MM.1S (cell line): ENCODE data around the gene MLANA.

Experiments
- DNase-seq: peaks from one replicate; pipeline ENCODE4 v3.0.0-alpha.2; 2015
- H2AFZ ChIP-seq: fragments of 300-600 bp; sonication (generic); 2 replicates; pipeline ENCODE4 v1.6.0; 2016; ENCODE audit warnings: antibody characterized with exemption, low read length
- H3F3A ChIP-seq: fragments of 300-600 bp; sonication (generic); 2 replicates; pipeline ENCODE4 v1.6.1; 2016; ENCODE audit warnings: mild to moderate bottlenecking, antibody characterized with exemption, low read length, moderate library complexity, mixed read lengths; ENCODE audit not compliant: insufficient read depth
- H3K27ac ChIP-seq: fragments of 300-600 bp; sonication (generic); 2 replicates; pipeline ENCODE4 v1.5.1; 2016; ENCODE audit warnings: mild to moderate bottlenecking, low read length
- H3K27me3 ChIP-seq: fragments of 300-600 bp; sonication (generic); replicated peaks from 2 replicates; pipeline ENCODE4 v1.6.0; 2016; ENCODE audit warnings: low read length; ENCODE audit not compliant: insufficient read depth
- H3K36me3 ChIP-seq: fragments of 300-600 bp; sonication (generic); replicated peaks from 2 replicates; pipeline ENCODE4 v1.6.1; 2016; ENCODE audit warnings: mild to moderate bottlenecking, low read length, mixed read lengths; ENCODE audit not compliant: insufficient read depth
- H3K4me1 ChIP-seq: fragments of 300-600 bp; sonication (generic); 2 replicates; pipeline ENCODE4 v1.6.1; 2016; ENCODE audit warnings: low read length, mixed read lengths
- H3K4me2 ChIP-seq: fragments of 300-600 bp; sonication (generic); 2 replicates; pipeline ENCODE4 v1.6.0; 2016; ENCODE audit warnings: low read depth, low read length
- H3K4me3 ChIP-seq: fragments of 300-600 bp; sonication (generic); 2 replicates; pipeline ENCODE4 v1.5.1; 2016; ENCODE audit warnings: low read length, mixed read lengths
- H3K79me2 ChIP-seq: fragments of 300-600 bp; sonication (generic); 2 replicates; pipeline ENCODE4 v1.6.1; 2016; ENCODE audit warnings: mixed run types, low read length, mixed read lengths
- H3K9ac ChIP-seq: fragments of 300-600 bp; sonication (generic); 2 replicates; pipeline ENCODE4 v1.6.1; 2016; ENCODE audit warnings: low read length, mixed read lengths
- H3K9me2 ChIP-seq: fragments of 300-600 bp; sonication (generic); replicated peaks from 2 replicates; pipeline ENCODE4 v1.6.1; 2016; ENCODE audit warnings: mild to moderate bottlenecking, low read length, mixed read lengths; ENCODE audit not compliant: insufficient read depth
- H3K9me3 ChIP-seq: fragments of 300-600 bp; sonication (generic); replicated peaks from 2 replicates; pipeline ENCODE4 v1.6.1; 2016; ENCODE audit warnings: mild to moderate bottlenecking, low read length, mixed read lengths; ENCODE audit not compliant: insufficient read depth
- H4K20me1 ChIP-seq: fragments of 300-600 bp; sonication (generic); 2 replicates; pipeline ENCODE4 v1.6.1; 2016; ENCODE audit warnings: mild to moderate bottlenecking, low read length, moderate library complexity, mixed read lengths; ENCODE audit not compliant: insufficient read depth
- CTCF ChIP-seq: fragments of 300-600 bp; sonication (generic); IDR thresholded peaks from 2 replicates; pipeline ENCODE4 v1.5.1; 2016; ENCODE audit warnings: antibody characterized with exemption, low read length, mixed read lengths
- EZH2 ChIP-seq: fragments of 300-600 bp; sonication (generic); optimal IDR thresholded peaks from 2 replicates; pipeline ENCODE3; 2017; ENCODE audit warnings: low read depth, mild to moderate bottlenecking, antibody characterized with exemption, low read length, mixed read lengths
- EZH2phosphoT487 ChIP-seq: fragments of 300-600 bp; sonication (generic); IDR thresholded peaks from 2 replicates; pipeline ENCODE4 v1.6.1; 2018; ENCODE audit warnings: antibody characterized with exemption, low read length

The MLANA gene

GRCh38 chr9:5864446-5864845, 26.2 kb upstream of the MLANA start:
- Histone ChIP-seq H3K27me3 (no peaks in the 10 kb centered on the region), H3K79me2 (no peaks in the 10 kb centered on the region), H3F3A (no peaks in the 10 kb centered on the region), H4K20me1 (no peaks in the 10 kb centered on the region), H3K4me2 (no peak overlapping the region), H2AFZ (no peak overlapping the region), H3K9me3 (no peaks in the 10 kb centered on the region), H3K9ac (no peak overlapping the region), H3K9me2 (no peaks in the 10 kb centered on the region), H3K27ac (no peak overlapping the region), H3K4me1 (no peaks in the 10 kb centered on the region), H3K36me3 (no peaks in the 10 kb centered on the region), H3K4me3 (no peak overlapping the region)
- TF ChIP-seq EZH2: no peak
- no peak for TF ChIP-seq CTCF
- no peak for TF ChIP-seq EZH2phosphoT487
- no peak for DNase-seq

GRCh38 chr9:5866272-5866671, 24.4 kb upstream of the MLANA start:
- Histone ChIP-seq H3K9ac (no peak overlapping the region), H2AFZ (no peak overlapping the region), H3K9me2 (no peaks in the 10 kb centered on the region), H3K4me1 (no peaks in the 10 kb centered on the region), H3K79me2 (no peaks in the 10 kb centered on the region), H3K9me3 (no peaks in the 10 kb centered on the region), H3K36me3 (no peaks in the 10 kb centered on the region), H4K20me1 (no peaks in the 10 kb centered on the region), H3K27me3 (no peaks in the 10 kb centered on the region), H3F3A (no peaks in the 10 kb centered on the region), H3K27ac (no peak overlapping the region), H3K4me2 (no peak overlapping the region), H3K4me3 (no peak overlapping the region)
- TF ChIP-seq EZH2: no peak
- TF ChIP-seq EZH2phosphoT487: no peak
- no peak for TF ChIP-seq CTCF
- no peak for DNase-seq

GRCh38 chr9:5866685-5867084, 24.0 kb upstream of the MLANA start:
- Histone ChIP-seq H3F3A (no peaks in the 10 kb centered on the region), H3K9me3 (no peaks in the 10 kb centered on the region), H3K27me3 (no peaks in the 10 kb centered on the region), H3K9ac (no peak overlapping the region), H4K20me1 (no peaks in the 10 kb centered on the region), H3K9me2 (no peaks in the 10 kb centered on the region), H3K27ac (no peak overlapping the region), H3K36me3 (no peaks in the 10 kb centered on the region), H3K4me3 (no peak overlapping the region), H3K4me2 (no peak overlapping the region), H3K4me1 (no peaks in the 10 kb centered on the region), H3K79me2 (no peaks in the 10 kb centered on the region), H2AFZ (no peak overlapping the region)
- TF ChIP-seq EZH2phosphoT487 (no peak), EZH2 (no peak), CTCF (no peak)
- DNase-seq: no peak
